GM19372 (cell line): ENCODE measurements around the gene ALPK1.
"Not testable (repeated sequence)": the region's sequence is repeated elsewhere in the genome, so short reads cannot be mapped to it uniquely, and the experiment has no call there.

Source experiments
- ATAC-seq: cut with Tn5 transposase; IDR thresholded peaks from one replicate; pipeline ENCODE4 v1.9.1; 2021; ENCODE audit warnings: mild to moderate bottlenecking, low read depth, moderate library complexity; ENCODE audit not compliant: unreplicated experiment

The ALPK1 gene

GRCh38 chr4:112282860-112283667 is 14.1 kb upstream of the ALPK1 start:
- no peak for ATAC-seq

- ATAC-seq = no peak
Measured at GRCh38 chr4:112284166-112284565, 13.0 kb upstream of the ALPK1 start.

GRCh38 chr4:112284662-112285411 is 12.3 kb upstream of the ALPK1 start:
- ATAC-seq = no peak

- no peak for ATAC-seq
Measured at GRCh38 chr4:112287258-112287989, 9.7 kb upstream of the ALPK1 start.

- ATAC-seq = peak; percentile 23
Measured at GRCh38 chr4:112288455-112288854, 8.7 kb upstream of the ALPK1 start.

- no peak for ATAC-seq
Measured at GRCh38 chr4:112289407-112290253, 7.5 kb upstream of the ALPK1 start.

- ATAC-seq = no peak
Measured at GRCh38 chr4:112290341-112290740, 6.8 kb upstream of the ALPK1 start.

- ATAC-seq = no peak
Measured at GRCh38 chr4:112299721-112300120, 2.6 kb downstream of the ALPK1 start.

- ATAC-seq = peak; percentile 63
Measured at GRCh38 chr4:112302320-112303274, 5.4 kb downstream of the ALPK1 start.

- ATAC-seq = not testable (repeated sequence)
Measured at GRCh38 chr4:112305477-112305876, 8.3 kb downstream of the ALPK1 start.

GRCh38 chr4:112309263-112309791 is 12.2 kb downstream of the ALPK1 start:
- not testable (repeated sequence) for ATAC-seq

GRCh38 chr4:112311516-112311915 is 14.3 kb downstream of the ALPK1 start:
- ATAC-seq = no peak

- peak; percentile 96 for ATAC-seq
Measured at GRCh38 chr4:112312610-112313239, 15.6 kb downstream of the ALPK1 start.

GRCh38 chr4:112315446-112315845 is 18.3 kb downstream of the ALPK1 start:
- no peak for ATAC-seq

- ATAC-seq = no peak
Measured at GRCh38 chr4:112316360-112316759, 19.2 kb downstream of the ALPK1 start.

GRCh38 chr4:112318239-112319142 is 21.3 kb downstream of the ALPK1 start:
- peak; percentile 97 for ATAC-seq
